PC-3 (cell line): ENCODE data around the gene SYN1.

ENCODE experiments used
- EZH2phosphoT487 ChIP-seq: fragments of 300-600 bp; sonication (generic); IDR thresholded peaks from 2 replicates; pipeline ENCODE4 v1.6.1; 2018; ENCODE audit warnings: mild to moderate bottlenecking, antibody characterized with exemption, low read length, borderline replicate concordance
- TF ChIP-seq, protein P1 (sequence below): fragments of 300-600 bp; sonication (generic); conservative IDR thresholded peaks from 2 replicates; pipeline ENCODE4 v1.5.1; 2017; ENCODE audit warnings: antibody characterized with exemption, low read depth, mild to moderate bottlenecking, low read length

GRCh38 chrX:47612418-47612817 is 7.2 kb downstream of the SYN1 start:
- TF ChIP-seq, protein P1, sequence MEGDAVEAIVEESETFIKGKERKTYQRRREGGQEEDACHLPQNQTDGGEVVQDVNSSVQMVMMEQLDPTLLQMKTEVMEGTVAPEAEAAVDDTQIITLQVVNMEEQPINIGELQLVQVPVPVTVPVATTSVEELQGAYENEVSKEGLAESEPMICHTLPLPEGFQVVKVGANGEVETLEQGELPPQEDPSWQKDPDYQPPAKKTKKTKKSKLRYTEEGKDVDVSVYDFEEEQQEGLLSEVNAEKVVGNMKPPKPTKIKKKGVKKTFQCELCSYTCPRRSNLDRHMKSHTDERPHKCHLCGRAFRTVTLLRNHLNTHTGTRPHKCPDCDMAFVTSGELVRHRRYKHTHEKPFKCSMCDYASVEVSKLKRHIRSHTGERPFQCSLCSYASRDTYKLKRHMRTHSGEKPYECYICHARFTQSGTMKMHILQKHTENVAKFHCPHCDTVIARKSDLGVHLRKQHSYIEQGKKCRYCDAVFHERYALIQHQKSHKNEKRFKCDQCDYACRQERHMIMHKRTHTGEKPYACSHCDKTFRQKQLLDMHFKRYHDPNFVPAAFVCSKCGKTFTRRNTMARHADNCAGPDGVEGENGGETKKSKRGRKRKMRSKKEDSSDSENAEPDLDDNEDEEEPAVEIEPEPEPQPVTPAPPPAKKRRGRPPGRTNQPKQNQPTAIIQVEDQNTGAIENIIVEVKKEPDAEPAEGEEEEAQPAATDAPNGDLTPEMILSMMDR, result no peak
- no peak for TF ChIP-seq EZH2phosphoT487
